Endothelial cell of umbilical vein (primary cell): ENCODE measurements around the gene ASTN1. TPM values are rescaled to one million over a fixed set of nuclear protein-coding genes. Genes with fewer than 3 reads are reported as not detected.

Experiments
- BruUV-seq: library from RNA; stranded (reverse); fragments of 400-500 nt; replicated peaks from 2 replicates; lab custom pipeline; 2021; lab: Mats Ljungman, UMichigan
- CTCF ChIA-PET: fragments of 300-600, 350-600 bp; sonication (Branson Sonifier 250); formaldehyde crosslinking; loops from one replicate; lab custom pipeline; 2021; ENCODE audit warnings: antibody characterized with exemption, inconsistent platforms; lab: Charles Lee
- POLR2A ChIA-PET: fragments of 300-600, 350-600 bp; sonication (Branson Sonifier 250); formaldehyde crosslinking; loops from one replicate; lab custom pipeline; 2021; ENCODE audit warnings: antibody characterized with exemption, inconsistent platforms; lab: Charles Lee
- DNase-seq: peaks from one replicate; pipeline ENCODE4 v3.0.0-alpha.2; 2011; ENCODE audit warnings: low read depth, low spot score
- FAIRE-seq: peaks from 2 replicates; lab custom pipeline; 2011; peaks lifted over from hg19 to GRCh38; lab: Jason Lieb, UNC
- H2AFZ ChIP-seq: 2 replicates; pipeline ENCODE4 v1.6.0; 2012; ENCODE audit warnings: low read depth, low read length, control low read depth, inconsistent platforms
- H3K27ac ChIP-seq: 2 replicates; pipeline ENCODE4 v1.5.1; 2011; ENCODE audit warnings: low read depth, mild to moderate bottlenecking, control low read depth, low read length, moderate library complexity; ENCODE audit not compliant: insufficient read depth
- H3K27me3 ChIP-seq, 2 experiments: 2 replicates each; pipeline versions ENCODE4 v1.6.0 to v1.6.1; 2011; ENCODE audit warnings: low read length in 2 of 2, mixed read lengths in 1 of 2; ENCODE audit not compliant: control insufficient read depth in 2 of 2, insufficient read depth in 2 of 2
- H3K36me3 ChIP-seq, 2 experiments: 2 replicates in 1 of 2; 3 replicates in 1 of 2; pipeline ENCODE4 v1.5.1; 2011; ENCODE audit warnings: low read length in 2 of 2, mild to moderate bottlenecking in 1 of 2, moderate library complexity in 1 of 2; ENCODE audit not compliant: control insufficient read depth in 2 of 2, insufficient read depth in 2 of 2; ENCODE audit errors: extremely low read depth in 1 of 2
- H3K4me1 ChIP-seq: 3 replicates; pipeline ENCODE4 v1.5.1; 2011; ENCODE audit warnings: mild to moderate bottlenecking, low read length; ENCODE audit not compliant: control insufficient read depth, insufficient read depth; ENCODE audit errors: extremely low read depth
- H3K4me2 ChIP-seq: 2 replicates; pipeline ENCODE4 v1.6.1; 2011; ENCODE audit warnings: low read length, control low read depth, mixed read lengths; ENCODE audit not compliant: insufficient read depth
- H3K4me3 ChIP-seq, 3 experiments: fragments of 200-600 bp in 1 of 3; sonication (generic), shearing (Covaris generic) in 1 of 3; replicated peaks in 1 of 3; 2 replicates each; pipeline ENCODE4 v1.5.1; 2011 to 2016; ENCODE audit warnings: control low read depth in 3 of 3, low read length in 3 of 3, mild to moderate bottlenecking in 2 of 3, inconsistent platforms in 1 of 3, low read depth in 1 of 3, moderate library complexity in 1 of 3; ENCODE audit not compliant: insufficient read depth in 1 of 3
- H3K79me2 ChIP-seq: 2 replicates; pipeline ENCODE4 v1.6.0; 2012; ENCODE audit warnings: low read length, inconsistent platforms; ENCODE audit not compliant: control insufficient read depth, insufficient read depth
- H3K9ac ChIP-seq: replicated peaks from 2 replicates; pipeline ENCODE3; 2011; ENCODE audit warnings: low read length, control low read depth; ENCODE audit not compliant: insufficient read depth; ENCODE audit errors: extremely low read depth
- H3K9me1 ChIP-seq: replicated peaks from 3 replicates; pipeline ENCODE4 v1.6.0; 2011; ENCODE audit warnings: mild to moderate bottlenecking, low read length; ENCODE audit not compliant: control insufficient read depth, insufficient read depth; ENCODE audit errors: extremely low read depth
- H3K9me3 ChIP-seq: replicated peaks from 2 replicates; pipeline ENCODE4 v1.5.1; 2012; ENCODE audit warnings: low read length, inconsistent platforms; ENCODE audit not compliant: control insufficient read depth, insufficient read depth
- H4K20me1 ChIP-seq: replicated peaks from 2 replicates; pipeline ENCODE3; 2011; ENCODE audit warnings: mild to moderate bottlenecking, low read length; ENCODE audit not compliant: control insufficient read depth, insufficient read depth; ENCODE audit errors: extremely low read depth
- CTCF ChIP-seq, 2 donors: IDR thresholded peaks; 1 replicate in 1 of 2; 2 replicates in 1 of 2; pipeline ENCODE4 v1.5.1; 2011; ENCODE audit warnings: low read length in 2 of 2, mild to moderate bottlenecking in 2 of 2, moderate library complexity in 2 of 2, control low read depth in 1 of 2, inconsistent platforms in 1 of 2, low read depth in 1 of 2; ENCODE audit not compliant: insufficient read depth in 1 of 2; ENCODE audit errors: extremely low read depth in 1 of 2
- EZH2 ChIP-seq: IDR thresholded peaks from 2 replicates; pipeline ENCODE4 v1.6.1; 2012; ENCODE audit warnings: borderline replicate concordance, low read depth, mild to moderate bottlenecking, moderate library complexity, low read length, inconsistent platforms; ENCODE audit not compliant: severe bottlenecking
- FOS ChIP-seq: IDR thresholded peaks from 2 replicates; pipeline ENCODE4 v1.6.1; 2011; ENCODE audit warnings: mild to moderate bottlenecking, low read length, moderate library complexity, borderline replicate concordance; ENCODE audit not compliant: insufficient read depth
- GATA2 ChIP-seq: IDR thresholded peaks from 2 replicates; pipeline ENCODE4 v1.7.0; 2011; ENCODE audit warnings: low read depth, mild to moderate bottlenecking, moderate library complexity, mixed read lengths, low read length; ENCODE audit not compliant: insufficient read length, insufficient read depth
- JUN ChIP-seq: IDR thresholded peaks from 2 replicates; pipeline ENCODE4 v1.6.1; 2011; ENCODE audit warnings: borderline replicate concordance, low read depth; ENCODE audit not compliant: insufficient read length, insufficient read depth
- MAX ChIP-seq: IDR thresholded peaks from 2 replicates; pipeline ENCODE4 v1.6.1; 2011; ENCODE audit not compliant: insufficient read depth, insufficient read length
- MYC ChIP-seq: IDR thresholded peaks from one replicate; pipeline ENCODE4 v1.6.1; 2011; ENCODE audit warnings: mild to moderate bottlenecking, low read depth, low read length
- POLR2A ChIP-seq: IDR thresholded peaks from 2 replicates; pipeline ENCODE4 v1.6.1; 2012; ENCODE audit warnings: low read depth, mild to moderate bottlenecking, control low read depth, low read length
- POLR2AphosphoS5 ChIP-seq: IDR thresholded peaks from 2 replicates; pipeline ENCODE4 v1.6.1; 2012; ENCODE audit warnings: low read depth, mild to moderate bottlenecking, control low read depth, low read length, moderate library complexity; ENCODE audit not compliant: insufficient read depth
- dilution Hi-C: fragments of 300-500 bp; cut with MboI; formaldehyde crosslinking; loops from one replicate; pipeline ENCODE4 v1.15.0; 2019; ENCODE audit warnings: low sequenced_read_pairs; ENCODE audit not compliant: extremely low pct_ligation_motif_present
- intact Hi-C: fragments of 100-400 bp; cut with micrococcal nuclease; formaldehyde crosslinking; loops from one replicate; pipeline ENCODE4 v1.10.0; 2022
- polyA plus RNA-seq, 4 experiments: library from polyadenylated mRNA; depleted of rRNA in 3 of 4; stranded (reverse) in 3 of 4; unstranded in 1 of 4; fragments of >200 nt; gene quantifications; 2 replicates each; pipeline versions ENCODE4 v1.2.1 to v1.2.3, GENCODE V29; 2011 to 2012; ENCODE audit warnings: missing spikeins in 1 of 4
- total RNA-seq: library from RNA; stranded (reverse); gene quantifications from 2 replicates; pipeline ENCODE4 v1.2.3, GENCODE V29; 2021

ASTN1 gene
- total and polyA plus RNA-seq, 2 donors (not counting 3 experiments of a cell fraction or from before 2014, with no cell fraction given) = 0.04 TPM; not detected in 1

DNA sequence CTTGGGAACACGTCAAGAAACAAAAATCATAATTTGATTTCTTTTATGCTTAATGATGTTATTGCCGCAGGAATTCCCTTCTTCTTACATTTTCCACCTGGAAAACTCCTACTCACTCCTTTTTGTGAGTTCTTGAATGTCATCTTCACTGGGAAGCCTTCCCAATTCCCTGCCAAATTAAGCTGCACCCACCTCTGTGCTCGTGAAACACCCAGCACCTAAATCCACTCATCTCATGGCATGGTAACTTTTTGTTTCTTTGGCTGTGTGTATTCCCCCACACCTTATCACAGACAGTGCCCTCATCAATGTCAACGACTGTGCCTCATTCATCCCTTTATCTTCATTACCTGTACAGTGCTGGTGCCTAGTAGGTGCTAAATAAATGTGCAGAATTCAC lies 45.6 kb downstream of the ASTN1 start:
- Histone ChIP-seq H3K9me3 (no peaks in the 10 kb centered on the region), H3K9me1 (no peaks in the 10 kb centered on the region), H3K27ac (no peak overlapping the region), H3K4me2 (no peak overlapping the region), H3K9ac (no peak overlapping the region), H3K27me3 (no peaks in the 10 kb centered on the region), H3K79me2 (no peaks in the 10 kb centered on the region), H3K36me3 (no peaks in the 10 kb centered on the region), H4K20me1 (no peaks in the 10 kb centered on the region), H2AFZ (no peak overlapping the region), H3K4me3 (no peak overlapping the region), H3K4me1 (no peaks in the 10 kb centered on the region)
- intact Hi-C loops (no loop called here), dilution Hi-C loops (no loop called here)
- CTCF ChIA-PET = no interaction called here
- POLR2A ChIA-PET = no interaction called here
- no TSS peak for BruUV-seq
- DNase-seq (no peak), FAIRE-seq (no peak)
- TF ChIP-seq MAX (no peak), JUN (no peak), EZH2 (no peak), POLR2A (no peak), MYC (no peak), CTCF (IDR thresholded peaks at IDR 0.05; ENCODE audit: extremely low read depth in 1 of 2, insufficient read depth in 1 of 2, low read depth in 1 of 2, low read length in 2 of 2) (no peak), FOS (no peak), POLR2AphosphoS5 (no peak), GATA2 (no peak)
